NCI-H2107 treated with DMSO at 0.1 percent for 48 hours (cell line): ENCODE measurements around the gene CCDC7.
"Not testable (repeated sequence)": the region's sequence is repeated elsewhere in the genome, so short reads cannot be mapped to it uniquely, and the experiment has no call there.

Source experiments
- DNase-seq: peaks from one replicate; lab custom pipeline; 2025; ENCODE audit not compliant: unreplicated experiment; lab: John Stamatoyannopoulos, UW

Gene CCDC7

DNA sequence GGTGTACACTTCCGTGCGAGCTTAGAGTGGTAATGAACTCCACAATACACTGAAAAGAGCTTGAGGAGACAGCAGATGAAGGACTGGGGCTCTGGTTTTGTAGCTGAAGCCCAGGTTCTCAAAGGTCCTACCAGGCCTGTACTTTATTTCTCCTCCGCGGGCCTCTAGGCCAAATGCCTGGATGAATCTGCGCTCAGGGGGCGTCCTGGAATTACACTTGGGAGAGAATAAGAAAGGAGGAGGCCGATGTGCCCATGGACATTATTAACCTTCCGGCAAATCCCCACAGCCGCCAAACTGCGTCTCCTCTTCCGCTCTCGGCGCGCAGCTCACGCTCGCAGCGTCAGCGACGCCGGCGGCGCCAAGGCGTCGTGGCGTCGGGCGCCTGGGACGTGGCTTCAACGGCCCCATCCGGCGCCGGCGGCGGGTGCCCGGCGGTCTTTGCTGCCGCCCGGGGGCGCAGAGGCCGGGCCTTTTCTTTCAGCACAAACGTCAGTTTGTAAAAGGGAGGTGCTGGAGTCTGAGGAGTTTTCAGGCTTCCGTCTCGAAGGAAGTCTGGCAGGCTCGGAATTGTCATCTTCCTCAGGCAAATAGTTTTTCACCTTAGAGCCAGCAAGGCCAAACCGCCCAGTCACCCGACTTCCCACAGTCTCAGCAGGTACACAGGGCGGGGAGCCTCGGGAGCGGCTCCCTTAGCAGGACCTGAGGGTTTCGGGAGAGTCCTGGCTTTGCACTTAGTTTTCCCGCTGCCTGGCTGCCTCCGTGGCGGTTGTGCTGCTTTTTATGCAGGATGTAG, at the start of gene CCDC7:
TSS of gene CCDC7 (plus strand) at position 401 of the 796 bp plus-strand sequence. CDS start 5,503 bp downstream, outside the sequence.
- peak; percentile 38 for DNase-seq

- DNase-seq = not testable (repeated sequence)
These were observed 48.8 kb upstream of the CCDC7 start for GRCh38 chr10:32397163-32397562.

DNA sequence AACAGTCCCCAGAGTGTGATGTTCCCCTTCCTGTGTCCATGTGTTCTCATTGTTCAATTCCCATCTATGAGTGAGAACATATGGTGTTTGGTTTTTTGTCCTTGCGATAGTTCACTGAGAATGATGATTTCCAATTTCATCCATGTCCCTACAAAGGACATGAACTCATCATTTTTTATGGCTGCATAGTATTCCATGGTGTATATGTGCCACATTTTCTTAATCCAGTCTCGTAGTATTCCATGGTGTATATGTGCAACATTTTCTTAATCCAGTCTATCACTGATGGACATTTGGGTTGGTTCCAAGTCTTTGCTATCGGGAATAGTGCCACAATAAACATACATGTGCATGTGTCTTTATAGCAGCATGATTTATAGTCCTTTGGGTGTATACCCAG, 46.2 kb upstream of the CCDC7 start:
- not testable (repeated sequence) for DNase-seq

- DNase-seq = no peak
These were observed 45.0 kb upstream of the CCDC7 start for GRCh38 chr10:32400961-32401360.

DNA sequence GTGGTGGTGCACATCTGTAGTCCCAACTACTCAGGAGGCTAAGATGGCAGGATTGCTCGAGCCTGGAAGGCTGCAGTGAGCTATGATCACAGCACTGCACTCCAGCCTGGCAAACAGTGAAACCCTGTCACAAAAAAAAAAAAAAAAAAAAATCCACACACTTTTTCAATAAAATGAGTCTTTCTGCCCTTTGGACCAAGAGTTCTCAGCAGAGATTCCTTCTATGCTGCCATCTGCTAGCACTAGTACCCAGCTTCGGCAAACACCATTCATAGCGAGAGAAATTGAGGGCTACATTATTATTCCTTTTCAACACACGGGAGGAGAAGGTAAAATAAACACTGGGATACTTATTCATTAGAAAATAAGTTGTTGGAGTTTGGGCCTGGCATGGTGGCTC, 43.4 kb upstream of the CCDC7 start:
- DNase-seq = no peak

GRCh38 chr10:32403091-32403490, 42.8 kb upstream of the CCDC7 start:
- DNase-seq = no peak

DNA sequence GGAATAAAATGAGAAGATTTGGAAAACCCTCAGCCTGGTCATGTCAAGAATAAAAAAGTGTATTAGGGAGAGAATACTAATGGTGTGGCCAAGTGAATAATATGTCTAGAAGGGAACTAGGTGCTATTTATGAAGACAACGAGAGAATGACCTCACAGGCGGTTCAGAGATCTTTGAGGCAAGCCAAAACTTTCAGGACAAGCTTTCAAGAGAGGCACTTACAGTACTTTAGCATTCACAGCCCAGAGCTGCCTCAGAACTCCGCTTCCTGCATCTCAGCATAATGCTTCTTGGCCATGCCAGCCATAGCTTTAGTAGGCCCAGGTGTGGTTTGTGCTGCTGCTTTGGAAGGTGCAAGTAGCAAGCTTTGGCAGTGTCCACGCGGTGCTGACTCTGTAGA, 37.2 kb upstream of the CCDC7 start:
- no peak for DNase-seq

DNA sequence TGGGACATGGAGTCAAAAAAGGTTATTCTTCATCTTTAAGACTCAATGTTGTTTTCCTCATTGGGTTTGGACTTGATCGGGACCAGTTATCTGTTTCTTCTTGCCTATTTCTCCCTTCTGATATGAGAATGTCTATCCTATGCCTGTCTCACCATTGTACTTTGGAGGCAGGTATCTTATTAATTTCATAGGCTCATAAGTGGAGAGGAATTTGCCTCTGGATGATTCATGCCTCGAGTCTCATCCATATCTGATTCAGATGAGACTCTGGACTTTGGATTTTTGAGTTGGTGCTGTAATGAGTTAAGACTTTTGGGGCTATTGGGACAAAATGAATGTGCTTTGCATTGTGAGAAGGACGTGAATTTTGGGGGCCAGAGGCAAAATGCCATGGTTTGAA, 36.2 kb upstream of the CCDC7 start:
- DNase-seq = no peak

DNA sequence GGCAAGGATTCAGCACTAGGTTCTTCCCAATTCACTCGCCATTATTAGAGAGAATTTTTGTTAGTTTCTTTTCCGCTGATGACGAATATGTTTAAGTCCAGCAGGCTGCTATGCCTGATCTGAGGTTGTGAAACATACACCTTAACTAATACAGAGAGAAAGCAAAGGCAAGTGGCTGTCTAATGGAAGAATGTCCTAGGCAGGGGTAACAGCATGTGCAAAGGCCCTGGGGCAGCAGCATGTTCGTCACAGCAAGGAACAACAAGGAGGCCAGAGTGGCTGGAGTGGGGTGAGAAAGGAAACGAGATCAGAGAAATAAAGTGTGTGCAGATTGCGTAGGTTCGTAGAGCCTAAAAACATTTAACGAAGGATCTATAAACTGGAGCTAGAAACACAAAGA, 35.4 kb upstream of the CCDC7 start:
- no peak for DNase-seq

DNA sequence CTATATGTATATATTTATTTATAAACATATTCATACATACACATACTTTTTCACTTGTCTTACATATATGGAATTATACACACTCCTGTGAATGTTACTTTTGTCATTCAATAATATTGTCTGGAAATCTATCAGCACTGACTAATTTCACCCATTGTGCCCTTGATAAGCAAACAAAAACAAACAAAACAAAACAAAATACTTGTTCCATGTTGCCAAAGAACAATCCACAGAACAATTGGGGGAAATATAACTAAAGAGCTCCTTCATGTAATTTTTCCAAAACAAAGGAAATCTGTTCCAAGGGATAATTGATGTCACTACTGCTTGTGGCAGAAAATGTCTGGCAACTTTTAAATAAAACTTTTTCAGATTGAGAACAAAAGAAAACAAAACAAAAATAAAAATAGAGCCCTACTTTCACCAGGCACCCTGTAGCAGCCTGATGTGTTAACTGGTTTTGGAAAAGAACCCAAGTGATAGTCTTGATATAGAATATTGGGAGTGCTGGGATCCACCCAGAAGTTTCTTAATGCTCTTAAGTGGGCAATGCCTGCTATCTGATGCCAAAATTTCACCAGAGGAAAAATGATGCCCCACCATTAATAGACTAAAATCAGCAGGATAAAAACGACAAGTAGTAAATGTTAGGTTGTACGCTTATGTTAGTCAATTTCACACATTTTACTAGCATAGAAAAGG, 34.0 kb upstream of the CCDC7 start:
- DNase-seq = no peak

GRCh38 chr10:32412499-32412853, 33.5 kb upstream of the CCDC7 start:
- peak; percentile 18 for DNase-seq

DNA sequence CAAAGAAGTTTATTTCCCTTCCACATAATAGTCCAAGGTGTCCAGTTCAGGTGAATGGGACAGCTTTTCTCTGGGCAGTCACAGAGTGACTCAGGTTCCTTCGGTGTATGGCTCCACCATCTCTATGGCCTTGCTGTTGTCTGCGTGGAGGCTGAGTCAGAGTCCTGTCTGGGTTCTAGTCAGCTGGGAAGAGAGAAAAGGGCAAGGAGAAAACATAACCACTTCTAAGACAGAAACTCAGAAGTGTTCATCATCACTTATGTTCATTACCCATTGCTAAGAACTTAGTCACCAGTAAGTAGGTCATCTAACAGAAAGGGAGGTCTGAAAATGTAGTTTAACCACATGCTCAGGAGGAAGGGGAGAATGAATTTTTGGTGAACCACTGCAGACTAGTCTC, 32.4 kb upstream of the CCDC7 start:
- no peak for DNase-seq

DNA sequence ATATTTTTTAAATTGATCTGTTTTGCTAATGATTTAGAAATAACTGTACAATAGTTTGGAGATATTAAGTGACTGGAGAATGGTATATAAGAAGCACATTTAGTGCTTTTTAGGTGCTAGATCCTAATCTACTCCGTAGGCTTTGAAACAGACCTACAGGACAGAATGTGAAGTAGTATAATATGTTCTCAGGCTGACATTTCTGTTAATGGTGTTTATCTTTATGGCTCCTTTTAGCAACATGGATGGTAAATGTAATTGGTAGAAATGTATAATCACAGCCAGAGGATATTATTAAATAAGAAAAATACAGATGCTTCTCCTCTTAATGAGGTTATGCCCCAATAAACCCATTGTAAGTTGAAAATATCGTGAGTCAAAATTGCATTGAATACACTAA, 30.6 kb upstream of the CCDC7 start:
- DNase-seq = no peak

GRCh38 chr10:32417911-32418547, 27.9 kb upstream of the CCDC7 start:
- no peak for DNase-seq

DNA sequence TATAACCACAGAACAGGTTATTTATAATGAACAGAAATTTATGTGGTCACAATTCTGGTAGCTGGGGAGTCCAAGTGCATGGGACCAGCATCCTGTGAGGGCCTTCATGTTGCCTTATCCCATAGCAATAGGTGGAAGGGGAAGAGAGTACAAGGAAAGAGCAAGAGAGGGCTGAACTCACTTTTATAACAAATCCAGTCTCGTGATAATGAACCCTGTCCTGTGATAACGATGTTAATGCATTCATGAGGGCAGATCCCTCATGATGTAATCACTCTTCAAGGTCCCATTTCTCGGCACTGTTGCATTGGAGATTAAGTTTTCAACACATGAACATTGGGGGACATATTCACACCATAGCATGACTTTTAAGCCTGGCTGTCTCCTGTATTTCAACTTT, 27.4 kb upstream of the CCDC7 start:
- no peak for DNase-seq

DNA sequence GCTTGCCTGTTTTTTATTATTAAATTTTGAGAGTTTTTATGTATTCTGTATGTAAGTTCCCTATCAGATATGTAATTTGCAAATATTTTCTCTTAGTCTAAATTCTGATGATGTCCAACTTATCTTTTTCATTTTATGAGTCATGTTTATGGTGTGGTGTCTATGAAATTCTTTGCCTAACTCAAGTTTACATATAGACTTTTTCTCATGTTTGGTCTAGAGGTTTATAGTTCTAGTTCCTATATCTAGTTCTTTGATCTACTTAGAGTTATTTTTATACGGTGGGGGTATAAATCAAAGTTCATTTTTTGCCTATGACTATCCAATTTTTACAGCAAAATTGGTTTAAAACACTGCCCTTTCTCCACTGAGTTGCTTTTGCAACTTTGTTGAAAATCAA, 26.3 kb upstream of the CCDC7 start:
- no peak for DNase-seq

- no peak for DNase-seq
These were observed 19.8 kb upstream of the CCDC7 start for GRCh38 chr10:32426186-32426585.

- DNase-seq = no peak
These were observed 12.4 kb upstream of the CCDC7 start for GRCh38 chr10:32433542-32433941.

DNA sequence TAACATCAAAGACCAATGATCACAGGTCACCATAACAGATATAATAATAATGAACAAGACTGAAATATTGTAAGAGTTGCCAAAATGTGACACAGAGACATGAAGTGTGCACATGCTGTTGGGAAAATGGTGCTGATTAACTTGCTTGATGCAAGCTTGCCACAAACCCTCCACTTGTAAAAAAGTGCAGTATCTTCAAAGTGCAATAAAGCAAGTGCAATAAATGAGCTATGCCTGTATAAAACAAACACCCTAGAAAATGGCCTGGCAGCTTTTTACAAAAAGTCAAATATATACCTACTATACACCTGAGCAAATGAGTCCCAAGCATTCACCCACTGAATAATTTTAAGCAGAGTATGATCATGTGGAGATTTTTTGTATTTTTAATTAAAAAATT, 9.7 kb upstream of the CCDC7 start:
- no peak for DNase-seq

DNA sequence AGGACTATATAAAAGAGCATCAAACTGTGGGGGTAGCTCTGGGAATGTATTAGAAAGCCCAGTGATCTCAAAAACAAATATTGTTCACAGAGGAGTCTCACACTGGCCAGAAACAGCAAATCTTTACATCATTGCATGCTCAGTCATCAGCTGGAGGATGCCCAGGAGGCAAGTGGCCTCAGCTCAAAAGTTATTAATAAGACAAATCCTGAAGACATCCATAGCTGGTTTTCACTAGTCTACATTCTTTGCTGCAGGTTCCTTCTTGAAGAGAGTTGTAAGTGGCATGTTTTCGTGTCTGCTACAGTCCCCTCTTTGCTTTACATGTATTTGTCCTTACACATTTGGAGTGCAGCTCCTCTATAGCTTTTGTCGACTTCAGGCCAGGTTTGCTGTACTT, 8.6 kb upstream of the CCDC7 start:
- no peak for DNase-seq

GRCh38 chr10:32445036-32445435, 904 bp upstream of the CCDC7 start:
- DNase-seq = no peak
